ENCODE results near the gene PIK3AP1. TPM values are rescaled to one million over a fixed set of nuclear protein-coding genes. Genes with fewer than 3 reads are reported as not detected.

PIK3AP1 gene
- total and polyA plus RNA-seq, 2 of the 4 experiments (the other 2 are of a cell fraction): under 0.01 to 0.14 TPM

- no peak overlapping the region for H4K8ac ChIP-seq (ENCODE audit: low read depth in 2 of 2, low read length in 2 of 2)
- no peak overlapping the region for H3K18ac ChIP-seq (ENCODE audit: low read depth, low read length)
- no peaks in the 10 kb centered on the region for H4K20me1 ChIP-seq (ENCODE audit: insufficient read depth, low read length)
- no TSS peak for BruUV-seq (replicated peaks)
- no peak overlapping the region for H3K56ac ChIP-seq (ENCODE audit: extremely low read depth, insufficient read depth, low read length)
- H2AFZ ChIP-seq (replicated peaks; ENCODE audit: low read length, poor library complexity): no peak overlapping the region
- H2BK20ac ChIP-seq (ENCODE audit: low read depth, low read length): no peak overlapping the region
- H2BK120ac ChIP-seq (ENCODE audit: low read depth, low read length): no peak overlapping the region
- no peak overlapping the region for H3K23ac ChIP-seq (ENCODE audit: low read depth, low read length)
- H3K14ac ChIP-seq (replicated peaks; ENCODE audit: low read depth, low read length): no peak overlapping the region
- ATAC-seq (ENCODE audit: low read depth) (no peak; the same call in 1 of the 2 replicates), DNase-seq (no peak)
- TF ChIP-seq RCOR1 (IDR thresholded peaks at IDR 0.05; ENCODE audit: insufficient replicate concordance, low read length) (no peak), USF2 (IDR thresholded peaks at IDR 0.05; ENCODE audit: low read depth, low read length) (0 out of 2 replicates have a peak, but pooled peaks have one; percentile 18)
- H3K27me3 ChIP-seq (ENCODE audit: control insufficient read depth, insufficient read depth, low read length): peaks cover 3% of the 10 kb centered on the region
- dilution Hi-C loops (cut with HindIII; ENCODE audit: low sequenced_read_pairs, unreplicated experiment): no loop called here
- H2BK15ac ChIP-seq (ENCODE audit: low read depth, low read length): no peak overlapping the region
- intact Hi-C loops (cut with micrococcal nuclease): no loop called here
- H3K9me3 ChIP-seq (ENCODE audit: control insufficient read depth, insufficient read depth, low read length): no peaks in the 10 kb centered on the region
- H3K9me1 ChIP-seq (ENCODE audit: insufficient read depth, low read length): no peaks in the 10 kb centered on the region
- H3K4me1 ChIP-seq (ENCODE audit: control insufficient read depth, insufficient read depth, low read length): no peaks in the 10 kb centered on the region
- no peak overlapping the region for H3K4me2 ChIP-seq (ENCODE audit: low read depth, low read length)
- H3K27ac ChIP-seq (ENCODE audit: insufficient read depth, low read length): no peak overlapping the region
- 20% methylated on average over 1 of the region's 2 CpGs; no CpG with 5 or more reads in 1 of the 2 experiments for WGBS, 2 experiments (ENCODE audit: extremely low coverage in 2 of 2, insufficient read length in 1 of 2)
- H4K91ac ChIP-seq (ENCODE audit: insufficient read depth, low read depth, low read length): no peak overlapping the region
- ChIA-PET CTCF (interaction anchor here (0.6 to 1.0 kb wide), 2 partner anchors 52 to 128 kb away, joined by 3 read pairs; no protein-coding TSS in a partner anchor), POLR2A (ENCODE audit: unreplicated experiment) (no interaction called here)
- H2BK5ac ChIP-seq (ENCODE audit: low read depth, low read length, poor library complexity, severe bottlenecking): no peak overlapping the region
- H3K79me1 ChIP-seq (ENCODE audit: low read depth in 1 of 2, low read length in 2 of 2): no peaks in the 10 kb centered on the region
- no peak overlapping the region for H2AK5ac ChIP-seq (ENCODE audit: low read depth, low read length)
- in situ Hi-C loops (cut with MboI; ENCODE audit: low sequenced_read_pairs): no loop called here
- no peaks in the 10 kb centered on the region for H3K36me3 ChIP-seq (ENCODE audit: control insufficient read depth, insufficient read depth, low read length)
- no peak overlapping the region for H2AK9ac ChIP-seq (replicated peaks; ENCODE audit: low read depth, low read length, poor library complexity)
- H3K4ac ChIP-seq (ENCODE audit: low read depth, low read length): no peak overlapping the region
- H4K5ac ChIP-seq (ENCODE audit: low read depth, low read length): no peak overlapping the region
- no peak overlapping the region for H3K4me3 ChIP-seq (ENCODE audit: insufficient read depth, low read depth, low read length)
- no peak overlapping the region for H3K9ac ChIP-seq (ENCODE audit: low read depth, low read length)
Measured at GRCh38 chr10:96618653-96619052, 101.7 kb downstream of the PIK3AP1 start.
